ENCODE measurements around the gene TCF23.
"Not testable (repeated sequence)": the region's sequence is repeated elsewhere in the genome, so short reads cannot be mapped to it uniquely, and the experiment has no call there.

Gene TCF23

GRCh38 chr2:27189989-27190388 is 41.2 kb downstream of the TCF23 start:
- no peak for DNase-seq (ENCODE audit: low spot score)

GRCh38 chr2:27191070-27191829 is 42.4 kb downstream of the TCF23 start:
- DNase-seq (ENCODE audit: low spot score): peak; percentile 34

- no peak for DNase-seq (ENCODE audit: low spot score)
Measured at GRCh38 chr2:27194538-27195354, 45.9 kb downstream of the TCF23 start.

GRCh38 chr2:27195799-27196198 is 47.0 kb downstream of the TCF23 start:
- not testable (repeated sequence) for DNase-seq (ENCODE audit: low spot score)

DNA sequence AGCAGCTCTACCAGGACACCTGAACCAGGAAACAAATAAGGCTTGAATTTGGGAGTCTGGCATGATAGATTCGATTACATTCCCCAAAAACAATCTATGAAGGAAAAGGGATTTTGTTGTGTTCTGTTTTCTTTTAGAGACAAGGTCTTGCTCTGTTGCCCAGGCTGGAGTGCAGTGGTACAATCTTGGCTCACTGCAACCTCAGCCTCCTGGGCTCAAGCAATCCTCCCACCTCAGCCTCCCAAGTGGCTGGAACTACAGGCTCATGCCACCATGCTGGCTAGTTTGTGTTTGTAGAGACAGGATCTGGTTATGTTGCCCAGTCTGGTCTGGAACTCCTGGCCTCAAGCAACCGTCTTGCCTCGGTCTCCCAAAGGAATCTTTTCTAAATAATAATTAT is 49.3 kb downstream of the TCF23 start:
- not testable (repeated sequence) for DNase-seq (ENCODE audit: low spot score)

DNA sequence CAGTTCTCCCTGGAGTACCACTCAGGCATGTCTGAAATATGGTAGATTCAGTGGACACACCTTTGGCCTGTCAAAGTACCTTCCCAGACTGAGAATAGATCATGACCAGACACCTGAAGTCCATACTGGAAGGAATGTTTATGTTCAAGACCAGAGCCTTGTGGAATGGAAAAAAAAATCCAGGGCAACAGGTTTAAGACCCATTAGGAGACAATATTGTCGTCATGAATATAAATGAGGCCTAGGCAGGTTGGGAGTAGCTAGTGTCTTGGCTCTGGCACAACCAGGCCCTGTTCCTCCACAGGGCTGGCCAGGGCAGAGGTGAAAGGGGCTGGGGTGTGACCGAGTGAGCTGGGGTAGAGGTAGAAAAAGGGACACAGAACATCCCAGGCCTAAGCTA is 49.8 kb downstream of the TCF23 start:
- DNase-seq (ENCODE audit: low spot score): no peak

GRCh38 chr2:27199241-27199640 is 50.4 kb downstream of the TCF23 start:
- no peak for DNase-seq (ENCODE audit: low spot score)

GRCh38 chr2:27201675-27202074 is 52.9 kb downstream of the TCF23 start:
- DNase-seq (ENCODE audit: low spot score): no peak

DNA sequence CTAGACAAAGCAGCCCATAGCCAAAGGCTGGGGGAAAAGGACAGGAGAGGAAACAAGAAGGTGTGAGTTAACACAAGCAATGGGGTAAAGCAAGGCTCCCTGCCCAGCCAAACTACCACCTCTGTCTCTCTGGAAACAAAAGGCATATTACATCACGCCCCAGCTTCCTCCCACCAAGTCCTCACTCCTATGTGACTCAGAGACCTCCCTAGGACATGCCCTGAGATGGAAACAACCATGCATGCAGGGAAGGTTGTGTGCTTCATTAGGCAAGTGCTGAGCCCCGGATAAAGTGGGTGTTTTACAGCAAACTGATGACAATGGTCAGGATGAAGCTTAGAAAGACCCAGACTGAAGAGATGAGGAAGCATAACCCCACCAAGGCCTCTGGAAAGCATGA is 54.0 kb downstream of the TCF23 start:
- no peak for DNase-seq (ENCODE audit: low spot score)

GRCh38 chr2:27203741-27204140 is 54.9 kb downstream of the TCF23 start:
- no peak for DNase-seq (ENCODE audit: low spot score)

DNA sequence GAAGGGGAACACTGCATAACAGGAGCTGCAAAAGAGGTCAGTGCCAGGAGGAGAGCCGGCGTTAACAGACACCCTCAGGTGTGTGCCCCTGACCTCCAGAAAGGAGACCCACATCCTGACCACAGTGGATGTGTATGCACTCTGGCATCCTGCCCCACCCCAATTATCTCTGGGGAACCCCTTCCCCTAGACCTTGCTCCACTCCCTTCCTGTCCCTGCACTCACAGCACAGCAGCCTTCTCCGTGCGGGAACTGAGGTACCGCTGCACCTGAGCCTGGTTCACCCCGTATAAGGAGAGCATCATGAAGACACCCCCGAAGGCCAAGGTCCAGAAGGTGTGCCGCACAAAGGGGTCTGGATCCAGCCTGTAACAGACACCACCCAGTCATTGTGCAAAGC is 55.8 kb downstream of the TCF23 start:
- no peak for DNase-seq (ENCODE audit: low spot score)

GRCh38 chr2:27205206-27205605 is 56.4 kb downstream of the TCF23 start:
- no peak for DNase-seq (ENCODE audit: low spot score)

GRCh38 chr2:27206346-27206745 is 57.5 kb downstream of the TCF23 start:
- no peak for DNase-seq (ENCODE audit: low spot score)
